H9 (cell line): ENCODE data around the gene MAPKAP1. TPM values are rescaled to one million over a fixed set of nuclear protein-coding genes. Genes with fewer than 3 reads are reported as not detected.
A peak's percentile ranks its signal among the peaks of the same experiment; 100 is the strongest.

ENCODE experiments used
- DNase-seq: peaks from one replicate; pipeline ENCODE4 v3.0.0-alpha.2; 2017
- H2AFZ ChIP-seq: one replicate; pipeline ENCODE4 v1.6.1; 2013; ENCODE audit warnings: mild to moderate bottlenecking, low read length, control low read depth, moderate library complexity
- H2AK5ac ChIP-seq: 2 replicates; pipeline ENCODE4 v1.6.1; 2013; ENCODE audit warnings: low read length, control low read depth, mixed read lengths; ENCODE audit not compliant: insufficient read length
- H2BK120ac ChIP-seq: one replicate; pipeline ENCODE4 v1.6.1; 2013; ENCODE audit warnings: low read depth, mild to moderate bottlenecking, low read length, control low read depth, inconsistent platforms; ENCODE audit not compliant: poor library complexity, severe bottlenecking
- H2BK12ac ChIP-seq: 2 replicates; pipeline ENCODE4 v1.6.1; 2013; ENCODE audit warnings: low read length, control low read depth, mixed read lengths, low read depth; ENCODE audit not compliant: insufficient read length
- H2BK15ac ChIP-seq: 2 replicates; pipeline ENCODE4 v1.6.1; 2013; ENCODE audit warnings: low read depth, low read length, control low read depth
- H2BK20ac ChIP-seq: one replicate; pipeline ENCODE4 v1.6.1; 2013; ENCODE audit warnings: low read depth, mild to moderate bottlenecking, low read length, control low read depth, inconsistent platforms; ENCODE audit not compliant: poor library complexity, severe bottlenecking
- H2BK5ac ChIP-seq: 2 replicates; pipeline ENCODE4 v1.6.1; 2013; ENCODE audit warnings: low read length, control low read depth, mixed read lengths; ENCODE audit not compliant: insufficient read length
- H3K14ac ChIP-seq: 2 replicates; pipeline ENCODE4 v1.6.1; 2013; ENCODE audit warnings: low read length, control low read depth; ENCODE audit not compliant: insufficient read depth
- H3K18ac ChIP-seq: 2 replicates; pipeline ENCODE4 v1.6.1; 2013; ENCODE audit warnings: low read depth, mild to moderate bottlenecking, mixed read lengths, low read length, control low read depth; ENCODE audit not compliant: insufficient read length
- H3K23ac ChIP-seq: 2 replicates; pipeline ENCODE4 v1.6.1; 2013; ENCODE audit warnings: low read length, control low read depth, mixed read lengths, low read depth; ENCODE audit not compliant: insufficient read length
- H3K23me2 ChIP-seq: 2 replicates; pipeline ENCODE4 v1.6.1; 2013; ENCODE audit warnings: low read depth, mild to moderate bottlenecking, mixed read lengths, low read length, control low read depth; ENCODE audit not compliant: insufficient read length, poor library complexity, severe bottlenecking
- H3K27ac ChIP-seq: 2 replicates; pipeline ENCODE4 v1.5.1; 2013; ENCODE audit warnings: low read length, control low read depth, mixed read lengths, low read depth; ENCODE audit not compliant: insufficient read length
- H3K27me3 ChIP-seq: 2 replicates; pipeline ENCODE4 v1.6.1; 2013; ENCODE audit warnings: low read length, control low read depth, inconsistent platforms; ENCODE audit not compliant: insufficient read depth
- H3K4ac ChIP-seq: 2 replicates; pipeline ENCODE4 v1.6.1; 2013; ENCODE audit warnings: low read depth, mild to moderate bottlenecking, control low read depth, inconsistent platforms, low read length, moderate library complexity
- H3K4me1 ChIP-seq: 2 replicates; pipeline ENCODE4 v1.6.1; 2013; ENCODE audit warnings: low read length, control low read depth, inconsistent platforms; ENCODE audit not compliant: insufficient read depth
- H3K4me2 ChIP-seq: 2 replicates; pipeline ENCODE4 v1.6.1; 2013; ENCODE audit warnings: low read length, control low read depth, mixed read lengths; ENCODE audit not compliant: insufficient read length, insufficient read depth
- H3K56ac ChIP-seq: 2 replicates; pipeline ENCODE4 v1.6.1; 2013; ENCODE audit warnings: low read depth, mild to moderate bottlenecking, mixed read lengths, low read length, control low read depth; ENCODE audit not compliant: insufficient read length
- H3K79me1 ChIP-seq: 2 replicates; pipeline ENCODE4 v1.6.1; 2013; ENCODE audit warnings: low read depth, mild to moderate bottlenecking, moderate library complexity, low read length, control low read depth, inconsistent platforms; ENCODE audit not compliant: insufficient read depth, poor library complexity, severe bottlenecking
- H3K79me2 ChIP-seq: 2 replicates; pipeline ENCODE4 v1.6.1; 2013; ENCODE audit warnings: low read length, control low read depth, inconsistent platforms; ENCODE audit not compliant: insufficient read depth
- H3K9ac ChIP-seq: 2 replicates; pipeline ENCODE4 v1.6.1; 2013; ENCODE audit warnings: low read length, control low read depth, mixed read lengths; ENCODE audit not compliant: insufficient read length; ENCODE audit errors: extremely low read depth
- H3K9me3 ChIP-seq: one replicate; pipeline ENCODE4 v1.6.1; 2013; ENCODE audit warnings: low read depth, low read length, inconsistent platforms; ENCODE audit not compliant: control insufficient read depth
- H3T11ph ChIP-seq: one replicate; pipeline ENCODE4 v1.6.1; 2013; ENCODE audit warnings: mild to moderate bottlenecking, low read length, control low read depth, inconsistent platforms
- H4K20me1 ChIP-seq: one replicate; pipeline ENCODE4 v1.6.1; 2013; ENCODE audit not compliant: control insufficient read depth, insufficient read length, insufficient read depth
- H4K5ac ChIP-seq: 2 replicates; pipeline ENCODE4 v1.6.1; 2013; ENCODE audit warnings: low read depth, mild to moderate bottlenecking, mixed read lengths, low read length, control low read depth; ENCODE audit not compliant: insufficient read length
- H4K8ac ChIP-seq: replicated peaks from 2 replicates; pipeline ENCODE4 v1.6.1; 2013; ENCODE audit warnings: low read length, control low read depth, mixed read lengths, low read depth; ENCODE audit not compliant: insufficient read length
- H4K91ac ChIP-seq: 2 replicates; pipeline ENCODE4 v1.6.1; 2013; ENCODE audit warnings: low read depth, mild to moderate bottlenecking, moderate library complexity, mixed read lengths, low read length, control low read depth; ENCODE audit not compliant: insufficient read length
- H3K27ac Mint-ChIP-seq, 3 experiments: 2 replicates in 2 of 3; 3 replicates in 1 of 3; pipeline ENCODE4 v1.8.0; 2020 to 2021; ENCODE audit warnings: mixed read lengths in 3 of 3, mild to moderate bottlenecking in 1 of 3, moderate library complexity in 1 of 3
- H3K27me3 Mint-ChIP-seq: 2 replicates; pipeline ENCODE4 v1.8.0; 2021; ENCODE audit warnings: low read depth, mild to moderate bottlenecking, moderate library complexity, mixed read lengths
- H3K36me3 Mint-ChIP-seq, 3 experiments: 2 replicates in 2 of 3; 3 replicates in 1 of 3; pipeline ENCODE4 v1.8.0; 2020 to 2021; ENCODE audit warnings: low read depth in 3 of 3, mixed read lengths in 3 of 3; ENCODE audit not compliant: insufficient read depth in 1 of 3
- H3K4me1 Mint-ChIP-seq, 2 experiments: 2 replicates each; pipeline ENCODE4 v1.8.0; 2020; ENCODE audit warnings: mixed read lengths in 2 of 2
- H3K4me3 Mint-ChIP-seq, 2 experiments: 2 replicates in 1 of 2; 3 replicates in 1 of 2; pipeline ENCODE4 v1.8.0; 2020 to 2021; ENCODE audit warnings: mild to moderate bottlenecking in 2 of 2, mixed read lengths in 2 of 2, moderate library complexity in 1 of 2
- H3K9me3 Mint-ChIP-seq, 2 experiments: 2 replicates in 1 of 2; 3 replicates in 1 of 2; pipeline ENCODE4 v1.8.0; 2020; ENCODE audit warnings: mild to moderate bottlenecking in 2 of 2, mixed read lengths in 2 of 2, moderate library complexity in 1 of 2
- CTCF ChIP-seq: fragments of 200-600 bp; sonication (generic); conservative IDR thresholded peaks from 3 replicates; pipeline ENCODE4 v1.8.0; 2021; ENCODE audit warnings: antibody characterized with exemption, mild to moderate bottlenecking
- WGBS: extraction: QIAGEN DNeasy Blood & Tissue Kit; methylation state at CpG from one replicate; pipeline ENCODE4 v1.1.7; 2013; ENCODE audit warnings: missing lambda C conversion rate, low lambda C conversion rate, mixed read lengths; ENCODE audit not compliant: insufficient read length; ENCODE audit errors: extremely low coverage; 5-methylcytosine and 5-hydroxymethylcytosine counted together
- total RNA-seq: library from RNA; stranded (reverse); gene quantifications from 2 replicates; pipeline ENCODE4 v1.2.1, GENCODE V29; 2021

MAPKAP1 gene
- total RNA-seq, 1 experiment from 2014 or later = 97.0 TPM

GRCh38 chr9:125613141-125613540 lies 93.9 kb downstream of the MAPKAP1 start:
- Mint-ChIP-seq H3K27ac (peak overlapping the region in 2 of 3 experiments; percentile 1 to 94; a peak in 3 of 7 replicates), H3K27me3 (no peaks in the 10 kb centered on the region), H3K4me1 (peaks cover 14 to 16% of the 10 kb centered on the region in 2 experiments), H3K9me3 (no peaks in the 10 kb centered on the region), H3K4me3 (no peak overlapping the region), H3K36me3 (no peaks in the 10 kb centered on the region; a peak in 1 of 7 replicates)
- DNase-seq = no peak
- Histone ChIP-seq H2AK5ac (no peak overlapping the region), H4K8ac (no peak overlapping the region), H3K4me1 (no peaks in the 10 kb centered on the region), H3K23me2 (no peaks in the 10 kb centered on the region), H3K4me2 (no peak overlapping the region), H4K20me1 (no peaks in the 10 kb centered on the region), H3K27me3 (no peaks in the 10 kb centered on the region), H3K27ac (no peak overlapping the region), H3K18ac (no peak overlapping the region), H3K9me3 (no peaks in the 10 kb centered on the region), H2BK20ac (no peak overlapping the region), H3K79me2 (no peaks in the 10 kb centered on the region; the same call in 1 of the 2 replicates), H4K91ac (no peak overlapping the region), H3K9ac (no peak overlapping the region), H2BK120ac (no peak overlapping the region), H2AFZ (no peak overlapping the region), H3T11ph (no peak overlapping the region), H3K79me1 (no peaks in the 10 kb centered on the region), H3K23ac (no peak overlapping the region), H3K4ac (no peak overlapping the region), H3K56ac (no peak overlapping the region), H2BK5ac (no peak overlapping the region), H2BK12ac (no peak overlapping the region), H2BK15ac (no peak overlapping the region), H3K14ac (no peak overlapping the region), H4K5ac (no peak overlapping the region)
- no peak for TF ChIP-seq CTCF
- no CpG with 5 or more reads among the region's 4 CpGs for WGBS
